Left colon (tissue), 2 donors: ENCODE results near the gene HOXC12. TPM values are rescaled to one million over a fixed set of nuclear protein-coding genes. Genes with fewer than 3 reads are reported as not detected.

Experiments
- ATAC-seq: fragments of 200-7000 bp; cut with Tn5 transposase; one replicate; pipeline ENCODE4 v1.9.1; 2020; ENCODE audit warnings: mild to moderate bottlenecking, moderate library complexity
- DNase-seq, 2 donors: peaks; one replicate each; pipeline ENCODE4 v3.0.0-alpha.2; 2020
- intact Hi-C, 2 donors: fragments of 100-400 bp; cut with DNase I in 1 of 2; cut with micrococcal nuclease in 1 of 2; formaldehyde crosslinking; loops; one replicate each; pipeline versions ENCODE4 v1.11.2 to v1.14.0; 2022; cut with DNase I, micrococcal nuclease
- total RNA-seq, 2 donors: library from RNA; stranded (reverse); fragmentation: NEBNext Ultra II Directional; extraction: Animal tissue kit (Norgen Biotek cat#: 25700); gene quantifications; one replicate each; pipeline ENCODE4 v1.2.1, GENCODE V29; 2021
- donor health status: DM: no; HTN: no; CAD: no.
- donor health status: DM: yes; HTN: yes; CAD: no.

The HOXC12 gene
- total RNA-seq, 2 donors from 2014 or later = not detected

DNA sequence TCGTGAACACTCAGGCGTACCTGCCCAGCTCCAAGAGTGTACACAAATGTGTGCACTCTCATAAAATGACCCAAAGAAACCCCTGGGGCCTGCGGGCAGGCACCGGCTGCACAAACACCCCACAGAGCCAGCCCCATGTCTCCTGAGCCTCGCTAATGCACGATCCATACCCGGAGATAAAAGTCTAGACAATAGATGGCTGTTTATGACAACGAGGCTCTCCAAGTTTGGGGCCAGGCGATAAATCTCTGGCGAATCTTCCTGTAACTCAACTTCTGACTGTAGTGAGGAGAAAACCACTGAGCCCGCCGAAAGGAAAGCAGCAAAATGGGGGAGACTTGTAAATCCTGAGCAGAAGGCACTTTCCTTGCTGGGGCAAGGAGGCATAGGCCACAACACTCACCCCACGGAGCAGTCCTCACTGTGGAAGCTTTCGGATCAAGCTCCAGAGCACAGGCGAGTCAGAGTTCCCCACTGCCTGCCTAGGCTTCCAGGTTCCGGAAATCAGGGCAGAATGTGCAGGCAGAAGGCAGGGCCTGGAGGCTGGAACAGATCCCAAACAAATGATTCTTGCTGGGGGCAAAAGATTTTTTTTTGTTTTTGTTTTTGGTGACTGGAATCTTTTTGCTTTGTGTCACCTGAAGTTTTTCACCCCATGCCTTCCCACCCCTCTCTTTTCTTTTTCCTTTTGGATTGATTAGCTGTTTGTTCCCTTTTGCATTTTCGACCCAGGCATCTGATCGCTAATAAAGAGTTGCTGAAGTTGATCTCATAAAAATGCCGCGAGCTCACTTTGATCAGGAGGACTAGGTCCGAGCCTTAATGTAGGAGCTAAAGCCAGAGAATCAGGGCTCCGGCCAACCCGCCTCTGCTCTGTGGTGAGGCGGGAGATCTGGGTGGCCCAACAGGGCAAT, 13.8 kb downstream of the HOXC12 start:
- intact Hi-C loops = no loop called here
- no peak for DNase-seq
- ATAC-seq = no peak

GRCh38 chr12:53969588-53970259, 15.0 kb downstream of the HOXC12 start:
- ATAC-seq = no peak
- no peak for DNase-seq
- intact Hi-C loops = no loop called here

- intact Hi-C loops = no loop called here
- ATAC-seq (no peak), DNase-seq (no peak)
Observed at GRCh38 chr12:53970451-53970850, 15.7 kb downstream of the HOXC12 start.

DNA sequence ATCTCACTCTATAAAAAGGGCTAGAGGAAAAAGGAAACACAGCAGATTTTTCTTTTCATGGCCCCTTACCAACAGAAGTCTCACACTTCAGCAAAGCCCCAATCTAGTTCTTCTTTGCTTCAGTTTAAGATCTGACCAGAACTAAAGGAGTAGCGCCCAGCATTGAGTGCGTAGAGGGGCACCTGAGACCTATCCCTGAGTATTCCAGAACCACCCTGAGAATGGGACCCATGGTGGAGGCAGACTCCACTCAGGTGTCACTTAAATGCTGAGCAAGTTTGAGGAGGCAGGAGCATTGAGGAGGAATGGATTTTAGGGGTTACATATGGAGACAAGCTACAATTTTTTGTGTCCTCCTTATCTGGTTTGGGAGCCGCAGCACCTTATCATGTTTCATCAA, 16.4 kb downstream of the HOXC12 start:
- intact Hi-C loops = no loop called here
- ATAC-seq (no peak), DNase-seq (no peak)

- intact Hi-C loops = no loop called here
- no peak for DNase-seq
- no peak for ATAC-seq
Observed at GRCh38 chr12:53971686-53972085, 17.0 kb downstream of the HOXC12 start.

- intact Hi-C loops = no loop called here
- DNase-seq (no peak), ATAC-seq (no peak)
Observed at GRCh38 chr12:53972152-53972702, 17.5 kb downstream of the HOXC12 start.

DNA sequence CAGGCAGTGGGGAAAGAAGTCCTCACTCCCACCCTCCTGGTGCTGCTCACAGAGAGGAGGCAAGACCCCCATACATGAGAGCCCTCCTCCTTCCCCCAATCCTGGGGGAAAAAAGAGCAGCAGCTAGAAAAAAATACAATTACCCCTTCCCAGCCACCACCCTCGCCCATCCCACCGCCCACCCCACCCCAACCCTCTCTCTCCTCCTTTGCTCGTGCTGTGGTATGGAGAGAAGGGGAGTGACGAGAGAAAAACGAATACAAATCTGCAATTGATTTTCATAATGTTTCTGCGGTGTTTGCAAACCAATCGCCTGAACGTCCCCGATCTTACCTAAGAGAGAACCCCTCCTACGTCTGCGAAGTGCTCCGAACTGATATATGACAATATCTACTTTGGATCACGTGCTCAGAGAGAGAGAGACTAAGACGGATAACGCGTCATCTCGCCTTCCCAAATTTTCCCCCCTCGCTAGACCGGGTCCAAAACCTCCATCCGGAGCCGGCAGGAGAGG, 18.1 kb downstream of the HOXC12 start, which contains the start of gene HOXC11:
TSS of gene HOXC11 (plus strand) at position 405 of the 514 bp plus-strand sequence. CDS start 116 bp downstream, outside the sequence.
- no peak for ATAC-seq
- intact Hi-C loops = no loop called here
- DNase-seq = no peak

- DNase-seq (no peak), ATAC-seq (no peak)
- intact Hi-C loops = no loop called here
Observed at GRCh38 chr12:53973236-53974042, 18.7 kb downstream of the HOXC12 start.

DNA sequence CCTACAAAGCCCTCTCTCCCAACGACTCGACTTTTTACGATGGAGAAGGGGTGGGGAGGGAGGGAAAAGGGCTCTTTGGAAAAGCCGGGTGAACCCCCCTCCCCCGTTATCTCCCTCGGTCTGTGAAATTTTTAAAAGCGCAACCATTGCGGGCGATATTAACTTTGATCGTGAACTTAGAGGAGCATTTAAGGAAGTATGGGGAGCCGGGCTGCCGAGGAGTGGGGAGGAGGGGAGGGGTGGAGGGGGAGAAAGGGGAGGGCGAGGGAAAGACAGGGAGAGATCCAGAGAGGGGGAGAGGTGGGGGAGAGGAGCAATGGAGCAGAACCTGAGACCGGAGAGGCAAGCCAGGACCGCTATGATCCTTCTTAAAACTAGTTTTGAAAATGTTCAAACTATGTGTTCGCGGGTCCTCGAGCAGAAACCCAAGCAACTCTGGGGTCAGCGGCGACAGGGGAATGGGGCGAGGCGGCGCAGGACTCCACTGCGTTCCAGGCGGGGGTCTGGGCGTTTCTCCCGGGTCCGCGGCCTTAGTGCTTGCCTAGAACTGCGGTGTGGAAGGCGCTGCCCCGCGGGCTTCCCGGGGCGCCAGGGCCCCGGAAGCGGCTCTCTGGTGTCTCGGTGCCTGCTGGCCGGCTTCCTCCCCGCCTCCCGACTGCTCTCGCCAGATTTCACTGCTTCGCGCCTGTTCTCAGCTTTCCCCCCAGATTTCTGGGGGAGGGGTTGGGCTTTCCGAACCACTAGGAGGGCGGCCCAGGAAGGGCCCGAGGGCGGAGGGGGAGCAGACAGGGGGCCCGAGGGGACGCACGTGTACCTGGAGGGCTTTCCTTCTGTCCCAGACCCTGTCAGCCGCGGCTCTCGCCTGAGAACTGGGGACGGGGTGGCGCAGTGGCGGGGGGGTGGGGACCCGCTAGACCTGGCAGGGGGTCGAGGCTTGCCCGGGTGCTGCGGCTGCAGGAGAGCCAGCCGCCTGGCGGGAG, 19.7 kb downstream of the HOXC12 start, which contains the start of gene HOTAIR:
TSS of gene HOTAIR (minus strand) at position 871 of the 980 bp plus-strand sequence.
- DNase-seq (no peak), ATAC-seq (no peak)
- intact Hi-C loops = no loop called here

- no peak for DNase-seq
Observed at GRCh38 chr12:53975064-53975471, 20.4 kb downstream of the HOXC12 start.

GRCh38 chr12:53975479-53976152, 20.9 kb downstream of the HOXC12 start:
- ATAC-seq = no peak
- intact Hi-C loops = no loop called here
- no peak for DNase-seq

More at GRCh38 chr12:53975064-53975471, 20.4 kb downstream of the HOXC12 start:
- intact Hi-C loops = no loop called here
- ATAC-seq = no peak

DNA sequence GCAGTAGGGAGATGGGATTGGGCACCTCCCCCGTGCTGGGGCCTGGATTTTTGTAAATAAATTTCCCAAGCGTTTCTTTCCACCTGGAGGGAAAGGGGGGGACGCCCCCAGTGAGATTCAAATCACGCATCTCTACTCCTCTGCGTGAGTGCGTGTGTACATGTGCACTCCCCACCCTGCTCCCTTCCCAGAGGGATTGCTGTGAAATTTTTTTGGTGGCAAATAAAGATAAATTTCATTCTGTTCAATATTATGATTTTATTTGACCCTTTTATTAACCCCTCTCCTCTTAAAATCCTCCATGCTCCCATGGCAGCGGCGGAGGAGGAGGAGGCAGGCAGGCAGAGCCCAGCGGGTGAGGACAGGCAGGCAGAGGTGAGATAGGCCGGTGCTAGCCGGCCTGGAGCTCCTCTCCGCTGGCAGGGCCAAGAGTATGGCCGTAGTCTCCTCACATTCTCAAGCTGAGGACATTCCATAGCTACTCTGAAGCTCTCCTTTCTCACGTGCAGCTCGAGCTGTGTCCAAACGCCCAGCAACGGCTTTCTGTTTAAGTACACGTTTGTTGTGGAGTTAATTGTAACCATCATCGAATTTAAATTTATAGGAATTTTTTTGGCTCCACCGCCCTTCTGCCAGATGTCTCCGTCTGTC, 21.6 kb downstream of the HOXC12 start:
- no peak for ATAC-seq
- no peak for DNase-seq
- intact Hi-C loops = no loop called here

DNA sequence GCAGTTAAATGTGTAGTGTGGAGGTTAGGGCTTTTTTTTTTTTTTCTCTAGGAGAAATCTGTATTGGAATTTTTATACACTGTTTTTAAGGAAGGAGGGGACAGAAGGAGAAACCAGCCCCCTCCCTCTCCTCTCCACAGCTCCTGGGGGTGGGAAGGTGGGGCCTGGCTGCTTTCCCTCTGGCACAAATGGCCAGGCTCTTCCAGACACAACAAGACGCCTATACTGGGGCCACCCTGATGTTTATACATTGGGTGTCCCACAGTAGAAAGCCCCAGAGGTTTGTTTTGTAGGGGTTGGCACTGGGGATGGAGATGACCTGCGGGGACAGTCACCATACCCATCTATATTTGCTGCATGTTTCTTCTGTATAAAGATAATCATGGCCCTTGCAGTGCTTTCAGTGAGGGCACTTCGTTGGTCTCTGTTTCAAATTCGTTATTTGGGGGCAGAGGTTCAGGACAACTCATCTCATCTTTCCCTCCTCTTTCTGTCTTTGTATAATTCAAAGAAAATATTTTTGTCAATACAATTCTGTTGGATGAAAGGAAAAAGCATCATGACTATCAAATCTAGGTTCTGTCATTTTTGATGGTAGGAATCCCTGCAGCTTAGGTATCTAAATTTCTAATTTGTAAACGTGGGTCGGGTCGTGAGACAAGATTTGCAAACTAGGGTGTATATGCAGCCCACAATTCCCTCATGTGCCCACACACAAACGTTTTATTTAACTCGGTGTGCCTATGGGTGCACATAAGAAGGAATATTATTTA, 22.3 kb downstream of the HOXC12 start:
- DNase-seq (no peak), ATAC-seq (no peak)
- intact Hi-C loops = no loop called here

DNA sequence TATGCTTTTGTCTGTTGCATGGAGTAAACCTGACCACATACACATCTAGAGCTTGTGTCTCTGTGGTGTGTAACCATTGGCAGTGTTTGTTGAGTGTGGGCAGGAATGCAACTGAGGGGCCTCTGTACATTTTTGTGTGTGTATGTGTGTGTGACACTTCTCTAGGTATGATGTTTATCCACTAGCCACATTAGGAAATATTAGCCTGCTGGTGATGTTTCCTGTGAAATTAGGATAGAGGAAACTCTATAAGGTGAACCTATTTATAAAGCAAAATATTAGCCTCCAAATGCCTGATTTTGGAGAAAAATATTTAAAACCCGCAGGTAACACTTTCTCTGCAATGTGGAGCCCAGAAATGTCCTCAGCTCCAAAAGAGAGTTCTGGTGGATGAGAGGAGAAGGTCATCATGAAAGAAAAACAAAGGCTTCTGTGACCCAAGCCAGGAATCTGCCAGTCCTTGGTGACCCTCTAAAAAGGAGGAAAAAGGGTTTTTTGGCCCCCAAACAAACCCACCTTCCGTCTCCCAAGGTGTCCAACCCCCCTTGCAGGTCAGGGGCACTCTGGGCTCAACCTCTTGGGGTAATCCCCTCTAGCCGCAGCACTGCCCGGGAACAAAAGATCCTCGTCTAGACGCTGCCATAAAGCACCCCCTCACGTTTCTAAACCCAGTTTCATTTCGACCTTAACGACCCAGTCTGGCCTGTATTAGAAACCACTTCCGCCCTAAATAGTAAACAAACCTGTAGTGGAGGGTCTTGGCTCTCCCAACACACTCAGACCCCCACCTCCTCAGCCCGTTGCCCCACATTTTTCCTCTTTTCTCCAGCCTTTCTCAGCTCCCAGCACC, 23.1 kb downstream of the HOXC12 start:
- DNase-seq = no peak
- intact Hi-C loops = no loop called here
- no peak for ATAC-seq
